SK-N-SH treated with all-trans-retinoic acid at 6 μM for 48 hours (cell line): Measurements from ENCODE around the gene FHOD3.

Experiments used
- ATAC-seq: fragments of 200-7000 bp; cut with Tn5 transposase; 3 replicates; pipeline ENCODE4 v1.9.1; 2020; ENCODE audit warnings: mild to moderate bottlenecking, moderate library complexity
- CSDC2 ChIP-seq: fragments of 250-450 bp; sonication (Bioruptor Pico); IDR thresholded peaks from 2 replicates; pipeline ENCODE4 v1.5.0; 2020; ENCODE audit warnings: mild to moderate bottlenecking, moderate library complexity
- ESRRG ChIP-seq: fragments of 250-450 bp; sonication (Bioruptor Pico); IDR thresholded peaks from 2 replicates; pipeline ENCODE4 v1.6.1; 2021; ENCODE audit warnings: mild to moderate bottlenecking
- ISL1 ChIP-seq: fragments of 250-450 bp; sonication (Bioruptor Pico); IDR thresholded peaks from 2 replicates; pipeline ENCODE4 v2.1.2; 2022; ENCODE audit warnings: mild to moderate bottlenecking, moderate library complexity
- SNAI2 ChIP-seq: fragments of 250-450 bp; sonication (Bioruptor Pico); IDR thresholded peaks from 2 replicates; pipeline ENCODE4 v1.5.0; 2020; ENCODE audit warnings: mild to moderate bottlenecking, moderate library complexity
- TOX ChIP-seq: fragments of 250-450 bp; sonication (Bioruptor Pico); IDR thresholded peaks from 2 replicates; pipeline ENCODE4 v1.8.0; 2021; ENCODE audit warnings: mild to moderate bottlenecking, moderate library complexity, borderline replicate concordance
- ZFP3 ChIP-seq: fragments of 250-450 bp; sonication (Bioruptor Pico); IDR thresholded peaks from 2 replicates; pipeline ENCODE4 v1.5.0; 2020; ENCODE audit warnings: mild to moderate bottlenecking, moderate library complexity
- ZNF565 ChIP-seq: fragments of 450-650 bp; formaldehyde crosslinking; conservative IDR thresholded peaks from 2 replicates; pipeline ENCODE4 v1.5.0; 2020; ENCODE audit warnings: low read depth, mild to moderate bottlenecking, moderate library complexity
- TF ChIP-seq, protein P1 (sequence below): fragments of 250-450 bp; sonication (Bioruptor Pico); IDR thresholded peaks from 2 replicates; pipeline ENCODE4 v1.5.1; 2021; ENCODE audit warnings: mild to moderate bottlenecking, moderate library complexity
- TF ChIP-seq, protein P2 (sequence below): fragments of 250-450 bp; sonication (Bioruptor Pico); IDR thresholded peaks from 2 replicates; pipeline ENCODE4 v1.8.0; 2020; ENCODE audit warnings: mild to moderate bottlenecking, moderate library complexity, borderline replicate concordance

The FHOD3 gene

DNA sequence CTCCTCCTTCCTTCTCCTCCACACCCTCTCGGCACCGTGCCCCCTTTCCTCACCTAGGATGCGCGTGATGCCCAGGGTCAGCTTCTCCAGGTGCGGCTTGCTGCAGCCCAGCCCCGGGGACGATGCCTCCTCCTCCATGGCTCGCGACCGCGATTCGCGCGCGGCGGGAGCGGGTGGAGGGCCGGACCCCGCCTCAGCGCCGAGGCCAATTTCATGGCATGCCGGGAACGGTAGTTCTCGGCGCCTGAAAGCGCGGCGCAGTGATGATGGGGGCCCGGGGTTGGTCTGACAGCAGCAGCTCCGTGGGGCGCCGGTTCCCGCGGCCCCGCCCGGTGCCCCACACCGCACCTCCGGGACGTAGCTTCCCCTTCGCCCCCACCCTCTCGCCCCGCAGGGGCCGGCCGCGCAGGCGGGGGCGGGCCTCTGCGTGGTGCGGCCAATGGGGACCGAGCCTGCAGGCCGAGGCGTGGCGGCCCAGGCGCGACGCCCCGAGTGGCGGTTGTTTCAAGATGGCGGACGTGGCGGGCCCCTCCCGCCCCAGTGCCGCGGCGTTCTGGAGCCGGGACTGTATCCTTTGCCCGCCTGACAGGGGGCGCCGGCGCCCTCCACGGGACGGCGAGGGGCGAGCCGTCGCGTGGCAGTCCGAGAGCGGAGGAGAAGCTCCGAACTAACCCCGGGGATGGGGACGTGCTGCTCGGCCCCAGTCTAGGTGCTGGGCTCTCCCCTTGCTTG, 531.3 kb downstream of the FHOD3 start, which contains the start of the genes KIAA1328 and TPGS2:
Gene KIAA1328, plus strand, starts transcription at position 498 of the 732 bp plus-strand sequence. Its CDS starts 12 bp downstream, at position 510.
Gene TPGS2, minus strand, starts transcription at position 373 of the 732 bp plus-strand sequence. Its CDS starts 235 bp downstream, at position 138.
- peak; percentile 94 for ATAC-seq

More for the DNA sequence above, 531.3 kb downstream of the FHOD3 start, which contains the start of the genes KIAA1328 and TPGS2:
- no peak for TF ChIP-seq ESRRG (CRISPR knock-in tag)
- TF ChIP-seq ZNF565 (CRISPR knock-in tag) = peak; percentile 66; the same call in 1 of the 2 replicates
- 0 out of 2 replicates have a peak, but pooled peaks have one; percentile 15 for TF ChIP-seq ISL1
- TF ChIP-seq, protein P1, sequence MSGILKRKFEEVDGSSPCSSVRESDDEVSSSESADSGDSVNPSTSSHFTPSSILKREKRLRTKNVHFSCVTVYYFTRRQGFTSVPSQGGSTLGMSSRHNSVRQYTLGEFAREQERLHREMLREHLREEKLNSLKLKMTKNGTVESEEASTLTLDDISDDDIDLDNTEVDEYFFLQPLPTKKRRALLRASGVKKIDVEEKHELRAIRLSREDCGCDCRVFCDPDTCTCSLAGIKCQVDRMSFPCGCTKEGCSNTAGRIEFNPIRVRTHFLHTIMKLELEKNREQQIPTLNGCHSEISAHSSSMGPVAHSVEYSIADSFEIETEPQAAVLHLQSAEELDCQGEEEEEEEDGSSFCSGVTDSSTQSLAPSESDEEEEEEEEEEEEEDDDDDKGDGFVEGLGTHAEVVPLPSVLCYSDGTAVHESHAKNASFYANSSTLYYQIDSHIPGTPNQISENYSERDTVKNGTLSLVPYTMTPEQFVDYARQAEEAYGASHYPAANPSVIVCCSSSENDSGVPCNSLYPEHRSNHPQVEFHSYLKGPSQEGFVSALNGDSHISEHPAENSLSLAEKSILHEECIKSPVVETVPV (CRISPR knock-in tag) = no peak
- TF ChIP-seq, protein P2, sequence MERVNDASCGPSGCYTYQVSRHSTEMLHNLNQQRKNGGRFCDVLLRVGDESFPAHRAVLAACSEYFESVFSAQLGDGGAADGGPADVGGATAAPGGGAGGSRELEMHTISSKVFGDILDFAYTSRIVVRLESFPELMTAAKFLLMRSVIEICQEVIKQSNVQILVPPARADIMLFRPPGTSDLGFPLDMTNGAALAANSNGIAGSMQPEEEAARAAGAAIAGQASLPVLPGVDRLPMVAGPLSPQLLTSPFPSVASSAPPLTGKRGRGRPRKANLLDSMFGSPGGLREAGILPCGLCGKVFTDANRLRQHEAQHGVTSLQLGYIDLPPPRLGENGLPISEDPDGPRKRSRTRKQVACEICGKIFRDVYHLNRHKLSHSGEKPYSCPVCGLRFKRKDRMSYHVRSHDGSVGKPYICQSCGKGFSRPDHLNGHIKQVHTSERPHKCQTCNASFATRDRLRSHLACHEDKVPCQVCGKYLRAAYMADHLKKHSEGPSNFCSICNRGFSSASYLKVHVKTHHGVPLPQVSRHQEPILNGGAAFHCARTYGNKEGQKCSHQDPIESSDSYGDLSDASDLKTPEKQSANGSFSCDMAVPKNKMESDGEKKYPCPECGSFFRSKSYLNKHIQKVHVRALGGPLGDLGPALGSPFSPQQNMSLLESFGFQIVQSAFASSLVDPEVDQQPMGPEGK = peak; percentile 35; the same call in 1 of the 2 replicates
- no peak for TF ChIP-seq TOX (CRISPR knock-in tag)
- TF ChIP-seq CSDC2 = peak; percentile 95
- peak; percentile 87 for TF ChIP-seq ZFP3 (CRISPR knock-in tag)
- TF ChIP-seq SNAI2 (CRISPR knock-in tag) = peak; percentile 74; the same call in 1 of the 2 replicates
